HG03571 (cell line): ENCODE results near the gene LAD1.

Experiments
- ATAC-seq: cut with Tn5 transposase; IDR thresholded peaks from one replicate; pipeline ENCODE4 v1.9.1; 2021; ENCODE audit not compliant: unreplicated experiment

The LAD1 gene

DNA sequence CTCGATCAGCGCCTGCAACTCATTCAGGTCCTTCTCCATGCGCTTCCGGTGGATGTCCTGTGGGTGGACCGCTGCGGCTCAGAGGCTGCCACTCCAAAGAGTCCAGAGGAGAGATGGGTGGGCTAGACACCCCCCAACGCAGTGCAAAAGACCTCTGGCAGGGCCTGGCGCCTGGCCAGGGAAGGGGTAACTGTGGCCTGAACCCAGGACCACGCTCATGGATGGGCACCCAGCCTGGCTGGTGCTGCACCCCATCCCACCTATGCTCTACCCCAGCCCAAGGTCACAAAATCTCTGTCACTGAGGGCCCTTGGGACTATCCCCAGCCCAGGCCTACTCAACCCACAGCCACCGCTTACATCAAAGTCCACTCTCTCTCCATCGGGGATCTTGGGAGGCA is 33.9 kb downstream of the LAD1 start:
- no peak for ATAC-seq

DNA sequence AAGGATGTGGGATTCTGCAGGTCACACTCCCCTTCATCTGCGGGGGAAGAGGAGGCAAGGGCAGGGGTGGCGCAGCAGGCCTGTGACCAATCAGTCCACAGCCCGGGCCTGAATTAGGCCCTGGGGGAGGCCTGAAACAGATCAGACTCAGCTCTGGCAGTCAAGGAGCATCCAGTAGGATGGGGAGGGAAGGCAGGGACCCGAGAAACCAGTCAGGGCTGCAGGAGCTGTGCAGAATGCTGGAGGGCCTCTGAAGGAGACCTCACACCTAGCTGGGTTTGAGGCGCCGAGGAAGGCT is 34.4 kb downstream of the LAD1 start:
- ATAC-seq, result no peak

DNA sequence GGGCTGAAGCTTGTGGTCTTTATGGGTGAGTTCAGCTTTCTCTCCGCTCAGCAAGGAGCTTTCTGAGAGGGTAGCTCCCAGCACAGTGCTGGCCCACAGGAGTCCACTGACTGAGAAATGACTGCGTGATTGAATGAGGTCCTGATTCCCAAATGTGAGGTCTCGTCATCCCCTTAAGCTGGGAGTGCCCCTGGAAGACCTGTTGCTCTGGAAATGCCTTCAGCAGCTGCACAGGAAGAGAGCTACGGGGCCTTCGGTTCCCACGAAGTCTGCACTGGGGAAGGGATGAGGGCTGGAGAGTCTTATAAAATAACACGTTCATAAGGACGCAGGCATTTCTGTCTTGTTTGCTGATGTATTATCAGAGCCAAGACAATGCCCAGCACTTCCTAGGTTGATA is 35.7 kb downstream of the LAD1 start:
- ATAC-seq, result no peak

DNA sequence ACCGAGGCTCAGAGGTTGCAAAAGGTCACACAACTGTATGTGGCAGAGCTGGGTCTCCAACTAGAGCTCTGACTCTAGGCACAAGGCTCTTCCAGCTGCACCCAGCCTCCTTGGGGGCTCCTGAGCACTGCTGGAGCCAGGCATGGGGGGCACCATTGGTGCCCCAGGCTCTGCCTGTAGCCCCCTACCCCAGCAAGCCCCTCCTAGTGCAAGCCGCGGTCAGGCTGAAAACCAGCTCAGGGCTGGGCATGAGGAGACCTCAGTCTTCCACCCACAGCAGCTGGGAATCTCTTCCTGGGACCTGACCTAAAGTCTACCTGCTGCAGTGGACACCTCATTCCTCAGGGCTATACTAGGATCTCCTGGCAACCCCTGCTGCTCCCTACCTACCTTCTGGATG is 36.2 kb downstream of the LAD1 start:
- ATAC-seq, result no peak

DNA sequence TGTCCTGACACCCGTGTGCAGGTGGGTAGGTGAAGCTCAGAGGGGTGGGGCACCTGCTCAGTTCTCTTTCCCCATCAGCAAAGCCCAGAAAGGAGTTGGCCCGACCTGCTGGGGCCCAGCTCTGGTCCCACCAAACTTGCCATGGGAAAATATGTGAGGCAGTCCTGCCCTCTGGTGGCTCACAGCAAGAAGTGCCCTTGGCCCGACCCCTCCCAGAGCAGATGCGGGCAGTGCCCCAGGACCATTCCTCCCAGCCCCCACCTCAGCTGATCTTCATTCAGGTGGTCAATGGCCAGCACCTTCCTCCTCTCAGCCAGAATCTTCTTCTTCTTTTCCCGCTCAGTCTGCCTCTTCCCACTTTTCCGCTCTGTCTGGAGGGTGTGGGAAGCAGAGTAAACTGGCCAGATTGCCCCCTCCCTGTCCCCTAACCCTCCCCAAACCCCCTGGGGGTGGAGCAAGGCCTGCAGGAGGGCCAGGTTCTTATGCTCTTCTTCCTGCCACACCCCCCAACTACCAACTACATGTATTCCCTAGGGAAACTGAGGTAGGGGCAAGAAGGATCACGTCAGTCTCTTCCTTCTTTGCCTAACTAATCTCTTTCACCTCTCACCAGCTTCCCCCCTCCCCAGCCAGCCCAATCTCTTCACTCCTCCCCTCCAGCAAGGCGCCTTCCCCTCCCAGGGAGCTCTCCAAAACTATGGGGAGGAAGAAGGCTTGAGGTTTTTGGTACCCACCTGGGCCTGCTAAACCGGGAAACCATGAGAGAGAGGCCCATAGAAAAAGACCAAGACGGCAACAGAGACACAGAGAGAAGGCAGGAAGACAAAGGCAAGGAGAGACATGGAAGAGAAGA is 37.2 kb downstream of the LAD1 start:
- ATAC-seq, result no peak

DNA sequence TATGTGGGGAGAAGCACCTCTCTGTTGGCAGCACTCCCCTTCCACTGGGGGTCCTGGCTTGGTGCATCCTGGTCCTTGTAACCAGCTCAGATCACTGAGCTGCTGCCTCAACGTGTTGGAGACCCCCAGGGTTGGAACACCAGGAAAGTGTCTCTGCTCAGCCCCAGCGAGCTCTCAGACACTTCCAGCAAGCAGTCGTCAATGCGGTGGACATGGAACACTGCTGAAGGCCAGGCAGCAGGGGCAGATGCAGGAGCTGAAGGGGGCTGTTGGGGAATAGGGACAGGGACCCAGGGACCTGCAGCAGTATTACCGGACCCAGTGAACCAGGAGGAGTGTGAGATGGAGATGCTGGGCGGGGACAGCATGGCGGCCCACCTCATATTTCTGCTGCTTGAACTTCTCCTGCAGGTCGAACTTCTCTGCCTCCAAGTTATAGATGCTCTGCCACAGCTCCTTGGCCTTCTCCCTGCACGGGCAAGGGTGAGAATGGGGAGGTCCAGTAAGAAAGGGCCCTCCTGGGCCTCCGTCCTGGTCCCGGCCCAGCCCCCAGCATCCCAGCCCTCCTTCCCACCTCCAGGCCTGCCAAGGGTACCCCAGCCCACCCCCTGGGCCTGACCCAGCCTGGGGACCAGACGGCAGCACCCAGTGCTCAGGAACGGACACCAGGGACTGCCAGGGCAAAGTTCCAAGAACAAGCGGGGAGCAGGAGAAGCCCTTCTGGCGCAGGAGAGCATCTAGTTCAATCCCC is 38.0 kb downstream of the LAD1 start:
- ATAC-seq, result no peak

DNA sequence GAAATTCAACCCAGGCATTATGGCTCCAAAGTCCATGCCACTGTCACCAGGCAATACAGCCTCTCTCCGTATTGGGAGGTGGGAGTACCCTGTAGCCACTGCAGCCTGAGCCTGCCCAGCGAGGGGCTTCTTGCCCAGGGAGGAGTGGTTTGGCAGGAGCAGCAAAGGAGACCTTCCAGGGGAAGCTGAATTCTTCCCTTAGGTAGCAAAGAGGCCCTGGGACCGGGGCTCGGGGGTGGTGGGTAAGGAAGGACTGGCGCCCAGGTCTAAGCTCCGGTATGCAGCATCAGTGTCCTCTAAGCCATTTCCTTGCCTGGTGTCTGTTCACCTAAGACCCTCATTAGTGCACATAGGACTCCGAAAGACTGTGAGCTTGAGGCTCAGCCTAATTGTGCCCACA is 38.6 kb downstream of the LAD1 start:
- ATAC-seq, result no peak

DNA sequence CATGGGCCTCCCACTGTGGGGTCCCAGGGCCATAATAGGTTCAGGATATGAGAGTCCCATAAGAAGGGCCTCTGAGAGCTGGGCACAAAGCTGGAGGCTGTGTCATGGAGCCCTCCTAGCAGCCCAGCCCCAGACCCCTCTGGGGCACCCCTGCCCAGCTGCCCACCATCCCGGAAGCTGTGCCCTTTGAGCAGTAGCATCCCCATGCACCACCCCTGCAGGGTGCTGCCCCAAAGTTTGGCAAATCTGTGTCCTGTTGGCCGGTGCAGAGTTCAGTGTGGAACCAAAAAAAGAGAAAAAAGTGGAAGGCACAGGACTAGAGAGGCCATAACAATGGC is 39.3 kb downstream of the LAD1 start:
- ATAC-seq, result no peak

DNA sequence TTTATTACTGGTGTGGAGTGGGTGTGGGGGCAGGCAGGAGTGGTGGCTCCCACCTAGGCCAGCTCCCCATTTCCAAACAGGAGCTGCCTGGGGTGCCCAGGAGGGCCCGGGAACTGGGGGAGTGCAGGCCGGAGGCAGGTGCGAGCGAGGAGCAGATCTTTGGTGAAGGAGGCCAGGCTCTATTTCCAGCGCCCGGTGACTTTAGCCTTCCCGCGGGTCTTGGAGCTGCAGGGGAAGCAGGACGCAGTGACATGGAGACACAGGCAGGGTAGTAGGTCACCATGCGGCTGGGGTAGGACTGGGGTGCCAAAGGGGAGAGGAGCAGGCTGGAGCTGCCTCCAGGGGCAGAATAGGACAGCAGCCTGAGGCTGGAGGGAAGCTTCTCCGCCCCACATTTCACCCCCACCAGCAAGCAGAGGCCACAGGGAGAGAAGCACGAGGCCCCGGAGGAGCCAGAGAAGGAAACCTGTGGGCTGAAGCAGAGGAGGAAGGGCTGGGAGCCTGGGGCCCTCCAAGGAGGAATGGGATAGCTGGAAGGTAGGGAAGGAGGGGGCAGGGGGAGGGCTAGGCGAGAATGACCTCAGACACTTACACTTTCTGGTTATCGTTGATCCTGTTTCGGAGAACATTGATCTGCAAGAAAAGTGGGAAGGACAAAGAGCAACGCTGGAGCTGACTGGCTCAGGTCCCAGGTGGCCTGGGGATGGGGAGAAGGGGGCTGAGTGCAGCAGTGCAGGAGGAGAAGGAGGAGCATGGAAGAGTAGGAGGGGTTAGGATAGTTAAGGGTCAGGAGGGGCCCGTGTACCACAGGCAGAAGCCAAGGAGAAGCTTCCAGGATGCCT is 39.9 kb downstream of the LAD1 start:
- ATAC-seq, result no peak

DNA sequence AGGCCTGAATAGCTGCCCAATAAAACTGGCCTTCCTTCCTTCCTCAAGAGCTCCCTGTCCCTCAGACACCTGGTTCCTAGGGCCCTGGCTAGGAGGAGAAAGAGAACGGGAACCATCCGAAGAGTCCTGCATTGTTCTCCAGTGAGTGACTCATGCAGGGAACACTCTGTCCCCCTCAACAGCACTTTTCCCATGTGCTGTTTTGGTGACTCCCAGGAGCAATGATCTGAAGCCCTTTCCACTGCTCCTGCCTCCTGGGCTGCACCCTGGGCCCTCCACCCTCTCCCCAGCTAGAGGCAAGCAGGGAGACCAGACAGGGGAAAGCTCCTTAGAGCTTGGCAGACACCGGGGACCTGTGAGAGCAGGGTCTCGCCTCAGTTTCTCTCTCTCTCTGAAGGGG is 40.5 kb downstream of the LAD1 start:
- no peak for ATAC-seq

DNA sequence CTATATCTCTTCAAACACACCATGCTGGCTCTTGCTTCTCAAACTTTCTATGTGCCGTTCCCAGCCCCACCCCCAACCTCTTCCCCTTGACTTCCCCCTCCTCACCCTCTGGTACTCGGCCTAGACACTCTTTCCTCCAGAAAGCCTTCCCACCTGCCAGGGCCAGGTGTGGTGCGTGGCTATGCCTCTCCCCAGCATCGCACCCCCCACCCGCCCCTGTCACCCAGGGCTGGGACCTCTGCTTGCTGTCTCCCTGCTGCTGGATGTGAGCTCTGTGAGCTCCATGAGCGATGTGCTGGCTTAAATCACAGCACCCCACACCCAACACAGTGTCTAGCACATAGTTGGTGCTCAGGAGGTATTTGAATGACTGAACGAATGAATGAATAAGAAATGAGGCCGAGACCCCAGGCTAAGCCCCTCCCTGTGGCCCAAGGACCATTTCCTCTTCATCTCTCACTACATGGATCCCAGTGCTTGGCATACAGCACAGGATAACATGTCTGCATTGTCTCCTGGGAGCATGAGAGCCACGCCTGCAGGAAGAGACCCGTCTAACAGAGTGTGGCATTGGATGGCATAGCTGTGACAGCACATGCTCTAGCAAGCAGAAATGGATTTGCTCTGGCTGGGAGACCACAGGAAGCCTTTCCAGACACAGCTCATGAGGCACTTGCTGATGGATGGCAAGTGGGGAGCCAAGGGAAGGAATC is 41.3 kb downstream of the LAD1 start:
- ATAC-seq, result no peak

DNA sequence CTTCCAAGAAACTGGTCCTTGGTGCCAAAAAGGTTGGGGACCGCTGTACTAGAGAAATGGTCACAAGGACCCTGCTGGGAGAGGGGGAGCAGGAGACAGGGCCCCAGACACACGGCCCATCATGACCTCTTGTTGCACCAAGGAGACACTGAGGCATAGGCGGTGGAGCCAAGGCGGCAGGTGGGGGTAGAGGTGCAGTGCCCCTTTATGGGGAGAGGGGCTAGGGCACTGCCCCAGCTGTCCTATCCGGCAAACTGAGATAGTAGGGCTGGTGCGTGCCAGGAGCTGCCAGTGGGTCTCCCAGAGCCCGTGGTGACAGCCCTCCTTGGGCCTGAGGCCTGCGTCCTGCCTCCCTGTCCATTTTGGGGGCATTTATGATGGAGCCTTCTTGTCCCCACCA is 41.9 kb downstream of the LAD1 start:
- no peak for ATAC-seq

DNA sequence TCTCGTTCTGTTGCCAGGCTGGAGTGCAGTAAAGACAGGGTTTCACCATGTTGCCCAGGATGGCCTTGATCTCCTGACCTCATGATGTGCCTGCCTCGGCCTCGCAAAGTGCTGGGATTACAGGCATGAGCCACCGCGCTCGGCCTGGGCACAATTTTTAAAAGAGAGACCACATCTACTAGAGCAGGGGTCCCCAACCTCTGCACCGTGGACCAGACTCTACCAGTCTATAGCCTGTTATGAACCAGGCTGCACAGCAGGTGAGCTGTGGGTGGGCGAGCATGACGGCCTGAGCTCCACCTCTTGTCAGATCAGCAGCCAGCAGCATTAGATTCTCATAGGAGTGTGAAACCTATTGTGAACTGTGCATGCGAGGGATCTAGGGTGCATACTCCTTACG is 42.4 kb downstream of the LAD1 start:
- no peak for ATAC-seq

DNA sequence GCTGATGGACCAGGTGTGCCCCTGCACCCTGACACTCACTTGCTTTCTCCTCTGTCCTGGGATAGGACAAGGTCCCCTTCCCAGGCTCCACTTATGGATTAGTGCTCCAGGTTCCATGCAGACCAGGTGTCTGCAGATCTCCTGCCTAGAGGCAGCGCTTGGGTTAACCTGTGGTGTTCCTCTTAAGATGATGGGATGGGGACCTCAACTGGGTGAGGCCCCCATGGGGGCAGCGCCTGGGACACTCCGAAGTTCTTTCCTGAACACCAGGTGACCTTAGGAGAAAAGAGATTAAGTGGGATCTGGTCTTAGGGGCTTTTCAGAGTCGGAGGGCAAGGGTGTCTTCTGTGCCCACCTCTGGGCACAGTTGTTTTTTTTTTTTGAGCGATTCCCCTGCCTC is 42.9 kb downstream of the LAD1 start:
- no peak for ATAC-seq

DNA sequence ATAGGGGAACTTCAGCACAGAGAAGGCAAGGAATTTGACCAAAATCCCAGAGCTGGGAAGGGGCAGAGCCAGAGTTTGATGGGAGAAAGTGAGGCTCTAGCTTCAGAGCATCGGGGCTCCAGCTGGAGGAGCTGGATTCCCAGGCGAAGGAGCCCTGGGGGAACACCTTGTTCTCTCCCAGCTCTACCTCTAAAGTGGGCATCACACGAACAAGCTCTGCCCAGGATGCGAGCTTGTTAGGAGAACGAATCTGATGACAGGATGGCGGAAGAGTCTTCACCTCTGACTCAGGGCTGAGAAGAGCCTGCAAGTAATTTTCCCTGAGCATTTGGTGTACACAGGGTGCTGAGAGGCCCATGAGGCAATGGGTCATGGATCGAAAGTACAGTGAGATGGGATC is 43.7 kb downstream of the LAD1 start:
- no peak for ATAC-seq

DNA sequence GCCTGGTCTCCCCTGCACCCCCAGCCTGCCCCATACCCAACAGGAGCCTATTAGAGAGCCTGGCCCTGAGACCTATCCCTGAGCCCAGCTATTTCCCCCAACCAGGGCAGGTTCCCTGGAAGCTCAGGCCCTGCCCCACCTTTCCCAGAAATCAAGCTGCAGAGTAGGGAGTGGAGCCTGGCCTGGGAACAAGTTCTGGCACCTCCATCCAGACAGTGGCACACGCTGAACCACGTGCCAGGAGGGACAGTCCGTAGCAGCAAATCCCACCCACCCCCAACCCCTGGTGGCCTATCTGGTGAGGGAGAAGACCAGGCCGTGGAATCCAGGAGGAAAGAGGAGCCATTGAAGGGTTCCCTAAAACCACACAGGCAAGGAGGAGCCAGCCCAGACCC is 44.2 kb downstream of the LAD1 start:
- no peak for ATAC-seq

DNA sequence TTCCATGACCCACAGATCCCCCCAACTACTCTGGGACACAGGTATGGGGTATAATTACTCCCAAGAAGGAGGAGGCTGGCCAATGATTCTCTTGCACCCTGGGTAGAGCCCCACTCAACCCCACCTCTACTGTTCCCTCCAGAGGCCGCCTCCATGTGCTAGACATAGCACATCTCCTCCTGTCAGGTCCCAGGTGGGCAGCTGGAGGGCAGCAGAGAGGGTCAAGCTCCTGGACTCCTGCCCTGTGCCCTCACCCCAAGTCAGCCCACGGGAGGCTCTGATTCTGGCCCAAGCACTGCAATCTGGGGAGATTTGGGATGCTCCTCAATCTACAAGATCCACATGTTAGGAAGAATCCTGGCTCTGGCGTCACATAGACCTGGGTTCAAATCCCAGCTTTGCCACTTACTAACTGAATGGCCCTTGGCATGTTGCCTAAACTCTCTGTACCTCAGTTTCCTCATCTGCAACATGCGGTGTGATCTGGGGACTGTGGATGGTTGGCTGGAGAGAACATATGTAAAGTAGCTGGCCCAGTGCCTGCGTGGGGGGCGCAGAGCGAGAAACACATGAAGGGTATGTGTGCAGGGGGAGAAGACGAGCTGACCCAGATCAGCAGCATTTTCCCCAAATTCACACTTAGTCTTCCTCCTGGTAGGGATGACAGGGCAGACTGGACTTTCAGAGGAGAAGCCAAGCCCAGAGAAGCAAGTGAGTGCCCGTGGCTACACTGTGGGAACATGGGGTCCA is 44.8 kb downstream of the LAD1 start:
- no peak for ATAC-seq

DNA sequence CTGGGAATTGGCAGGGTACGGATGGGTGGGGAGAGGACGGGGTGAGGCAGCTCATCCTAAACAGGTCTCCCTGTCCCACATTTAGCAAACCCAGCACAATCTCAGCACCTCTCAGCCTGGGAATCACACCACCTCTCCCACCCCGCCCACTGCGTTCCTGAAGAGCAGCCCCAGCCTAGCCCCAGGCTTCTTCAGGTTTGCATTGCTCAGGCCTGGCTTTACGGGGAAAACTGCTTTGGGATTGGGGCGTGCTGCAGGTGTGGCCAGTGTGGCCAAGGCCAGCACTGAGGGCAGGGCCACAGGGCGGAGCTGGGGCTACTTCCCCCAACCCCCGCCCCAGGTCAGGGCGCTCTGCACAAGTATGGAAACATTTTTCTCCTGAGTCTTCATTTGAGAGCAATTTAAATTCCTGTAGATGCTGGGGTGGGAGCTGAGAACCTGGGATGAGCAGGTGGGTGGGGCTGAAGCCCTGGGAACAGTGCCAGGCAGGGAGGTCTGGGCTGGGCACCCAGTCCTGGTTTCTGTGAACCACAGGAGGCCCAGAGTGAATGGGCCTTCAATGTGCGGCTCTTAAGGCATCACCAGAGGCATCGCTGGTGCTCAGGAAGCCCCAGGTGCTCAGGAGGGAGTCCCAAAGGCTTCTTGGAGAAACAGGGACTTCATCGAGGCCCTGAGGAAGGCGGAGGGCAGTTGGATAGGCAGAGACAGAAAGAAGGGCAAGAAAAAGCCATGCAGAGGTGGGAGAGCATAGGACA is 45.8 kb downstream of the LAD1 start:
- no peak for ATAC-seq

DNA sequence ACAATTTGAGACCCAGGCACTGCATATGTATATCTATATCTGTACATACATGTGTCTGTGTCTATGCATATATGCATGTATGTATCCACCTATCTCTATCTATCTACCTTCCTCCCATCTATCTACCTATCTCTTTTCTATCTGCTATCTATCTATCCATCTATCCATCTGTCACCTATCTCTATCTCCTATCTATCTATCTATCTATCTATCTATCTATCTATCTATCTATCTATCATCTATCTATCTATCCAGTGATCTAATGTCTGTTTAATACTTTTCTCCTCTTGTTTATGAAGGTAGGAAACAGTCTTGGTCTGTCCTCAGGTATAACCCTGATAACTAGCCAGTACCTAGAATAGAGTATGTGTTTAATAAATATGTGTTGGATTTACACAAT is 47.5 kb downstream of the LAD1 start:
- no peak for ATAC-seq

DNA sequence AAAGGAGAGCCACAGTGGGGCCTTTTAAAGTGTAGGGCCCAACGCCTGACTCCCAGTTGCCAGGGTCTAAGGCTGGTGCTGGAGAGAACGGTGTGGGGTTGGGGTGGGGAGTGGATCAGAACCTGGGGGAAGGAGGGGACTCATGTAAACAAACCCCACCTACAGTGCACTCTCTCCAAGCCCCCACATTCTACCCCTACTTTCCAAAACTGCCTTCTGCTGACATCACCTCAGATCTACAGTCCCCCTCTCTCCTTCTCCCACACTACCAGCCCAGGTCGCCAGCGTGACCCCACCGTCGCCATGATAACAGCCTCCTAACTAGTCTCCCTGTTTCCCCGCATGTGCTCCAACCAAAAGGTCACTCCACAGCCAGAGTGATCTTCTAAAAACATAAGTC is 48.2 kb downstream of the LAD1 start:
- no peak for ATAC-seq
